Left lung (tissue), 10 donors: ENCODE results near the gene ATRN. TPM values are rescaled to one million over a fixed set of nuclear protein-coding genes. Genes with fewer than 3 reads are reported as not detected.

Experiments
- ATAC-seq: fragments of 200-7000 bp; cut with Tn5 transposase; one replicate; pipeline ENCODE4 v1.9.1; 2020; ENCODE audit warnings: moderate library complexity
- DNase-seq, 4 donors: peaks; one replicate each; pipeline ENCODE4 v3.0.0-alpha.2; 2013 to 2020
- H3K27ac ChIP-seq, 2 donors: fragments of 200-600 bp; sonication (generic) in 1 of 2; one replicate each; pipeline versions ENCODE4 v1.5.0 to v1.8.0; 2020 to 2021
- H3K27me3 ChIP-seq, 2 donors: fragments of 200-600 bp; sonication (generic) in 1 of 2; one replicate each; pipeline versions ENCODE4 v1.5.0 to v1.8.0; 2020 to 2021
- H3K36me3 ChIP-seq, 2 donors: fragments of 200-600 bp; sonication (generic) in 1 of 2; one replicate each; pipeline versions ENCODE4 v1.5.0 to v1.8.0; 2020 to 2021
- H3K4me1 ChIP-seq, 2 donors: fragments of 200-600 bp; one replicate each; pipeline ENCODE4 v1.8.0; 2021
- H3K4me3 ChIP-seq, 2 donors: fragments of 200-600 bp; sonication (generic) in 1 of 2; one replicate each; pipeline versions ENCODE4 v1.5.0 to v1.8.0; 2020 to 2021; ENCODE audit warnings: mild to moderate bottlenecking in 1 of 2
- H3K9me3 ChIP-seq, 2 donors: fragments of 200-600 bp; sonication (generic) in 1 of 2; one replicate each; pipeline versions ENCODE4 v1.5.0 to v1.8.0; 2020 to 2021
- CTCF ChIP-seq, 2 donors: fragments of 200-600 bp; sonication (generic) in 1 of 2; IDR thresholded peaks; one replicate each; pipeline versions ENCODE4 v1.5.0 to v1.8.0; 2021; ENCODE audit warnings: antibody characterized with exemption in 2 of 2
- intact Hi-C, 2 donors: fragments of 100-400 bp; cut with DNase I; formaldehyde crosslinking; loops; one replicate each; pipeline versions ENCODE4 v1.11.2 to v1.14.2; 2022
- polyA plus RNA-seq, 6 donors: library from polyadenylated mRNA; unstranded; fragments of 120-200 nt; gene quantifications; one replicate each; pipeline ENCODE4 v1.2.1, GENCODE V29; 2013; ENCODE audit not compliant: insufficient read length in 6 of 6
- total RNA-seq, 2 donors: library from RNA; stranded (reverse); fragmentation: NEBNext Ultra II Directional; extraction: Animal tissue kit (Norgen Biotek cat#: 25700); gene quantifications; one replicate each; pipeline ENCODE4 v1.2.1, GENCODE V29; 2021
- donor health status: DM: no; HTN: yes; CAD: no.
- donor health status: DM: no; HTN: no; CAD: no.

ATRN gene
- total and polyA plus RNA-seq, 8 donors = 28.8 to 39.5 (median 35.6) TPM

GRCh38 chr20:3670945-3671344 lies 200.1 kb downstream of the ATRN start:
- Histone ChIP-seq H3K27ac (no peak overlapping the region), H3K36me3 (no peaks in the 10 kb centered on the region), H3K27me3 (peaks cover 31 to 82% of the 10 kb centered on the region in 2 donors), H3K9me3 (no peaks in the 10 kb centered on the region), H3K4me3 (no peak overlapping the region), H3K4me1 (peaks cover 2 to 14% of the 10 kb centered on the region in 2 donors)
- no peak for DNase-seq
- ATAC-seq = no peak
- intact Hi-C loops = no loop called here
- TF ChIP-seq CTCF (IDR thresholded peaks at IDR 0.05) = no peak

GRCh38 chr20:3671986-3672546 lies 201.2 kb downstream of the ATRN start:
- Histone ChIP-seq H3K9me3 (no peaks in the 10 kb centered on the region), H3K27ac (no peak overlapping the region), H3K4me3 (no peak overlapping the region), H3K27me3 (peaks cover 36 to 82% of the 10 kb centered on the region in 2 donors), H3K4me1 (peaks cover 2 to 20% of the 10 kb centered on the region in 2 donors), H3K36me3 (no peaks in the 10 kb centered on the region)
- TF ChIP-seq CTCF (IDR thresholded peaks at IDR 0.05) = no peak
- intact Hi-C loops = no loop called here
- no peak for DNase-seq
- no peak for ATAC-seq

GRCh38 chr20:3672547-3673171 lies 201.8 kb downstream of the ATRN start:
- no peak for TF ChIP-seq CTCF (IDR thresholded peaks at IDR 0.05)
- Histone ChIP-seq H3K27ac (no peak overlapping the region), H3K4me3 (no peak overlapping the region), H3K27me3 (peaks cover 36 to 83% of the 10 kb centered on the region in 2 donors), H3K4me1 (peaks cover 2 to 20% of the 10 kb centered on the region in 2 donors), H3K36me3 (no peaks in the 10 kb centered on the region), H3K9me3 (no peaks in the 10 kb centered on the region)
- DNase-seq = no peak
- no peak for ATAC-seq
- intact Hi-C loops = no loop called here

GRCh38 chr20:3673221-3674070 lies 202.6 kb downstream of the ATRN start:
- TF ChIP-seq CTCF (IDR thresholded peaks at IDR 0.05) = no peak
- H3K27me3 ChIP-seq = peaks cover 36 to 83% of the 10 kb centered on the region in 2 donors
- intact Hi-C loops = no loop called here
- H3K36me3 ChIP-seq = no peaks in the 10 kb centered on the region
- ATAC-seq = no peak
- DNase-seq = no peak
- H3K9me3 ChIP-seq = no peaks in the 10 kb centered on the region
- no peak overlapping the region for H3K27ac ChIP-seq
- peaks cover 2 to 20% of the 10 kb centered on the region in 2 donors for H3K4me1 ChIP-seq
- H3K4me3 ChIP-seq = no peak overlapping the region

GRCh38 chr20:3674447-3674846 lies 203.6 kb downstream of the ATRN start:
- peaks cover 36 to 79% of the 10 kb centered on the region in 2 donors for H3K27me3 ChIP-seq
- no peak for DNase-seq
- TF ChIP-seq CTCF (IDR thresholded peaks at IDR 0.05) = no peak
- H3K4me3 ChIP-seq = no peak overlapping the region
- no peak for ATAC-seq
- intact Hi-C loops = no loop called here
- peaks cover 2 to 20% of the 10 kb centered on the region in 2 donors for H3K4me1 ChIP-seq
- H3K36me3 ChIP-seq = no peaks in the 10 kb centered on the region
- H3K27ac ChIP-seq = no peak overlapping the region
- no peaks in the 10 kb centered on the region for H3K9me3 ChIP-seq
